Activated CD4-positive, alpha-beta T cell treated with anti-CD3 and anti-CD28 coated beads, Interleukin-2, Interleukin-4, amounts not matched to agents 100 ng/mL and 50 ng/mL, durations not matched to agents 16 hours and 8 hours (primary cell): ENCODE measurements around the gene SLC13A4.
"Not testable (repeated sequence)": the region's sequence is repeated elsewhere in the genome, so short reads cannot be mapped to it uniquely, and the experiment has no call there.

ENCODE experiments used
- DNase-seq: peaks from one replicate; pipeline ENCODE4 v3.0.0-alpha.2; 2020; ENCODE audit warnings: low spot score

Gene SLC13A4

DNA sequence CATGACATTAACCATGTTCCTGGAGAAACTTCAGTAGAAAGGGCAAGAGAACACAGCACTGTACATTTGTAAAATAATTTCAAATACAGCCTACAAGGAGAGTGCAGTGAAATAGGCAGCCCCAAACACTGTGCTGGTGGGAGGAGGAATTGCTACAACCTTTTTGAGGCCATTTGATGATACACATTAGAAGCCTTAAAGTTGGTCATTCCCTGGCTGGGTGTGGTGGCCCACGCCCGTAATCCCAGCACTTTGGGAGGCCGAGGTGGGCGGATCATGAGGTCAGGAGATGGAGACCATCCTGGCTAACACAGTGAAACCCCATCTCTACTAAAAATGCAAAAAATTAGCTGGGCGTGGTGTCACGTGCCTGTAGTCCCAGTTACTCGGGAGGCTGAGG lies 35.4 kb downstream of the SLC13A4 start:
- DNase-seq, result not testable (repeated sequence)

DNA sequence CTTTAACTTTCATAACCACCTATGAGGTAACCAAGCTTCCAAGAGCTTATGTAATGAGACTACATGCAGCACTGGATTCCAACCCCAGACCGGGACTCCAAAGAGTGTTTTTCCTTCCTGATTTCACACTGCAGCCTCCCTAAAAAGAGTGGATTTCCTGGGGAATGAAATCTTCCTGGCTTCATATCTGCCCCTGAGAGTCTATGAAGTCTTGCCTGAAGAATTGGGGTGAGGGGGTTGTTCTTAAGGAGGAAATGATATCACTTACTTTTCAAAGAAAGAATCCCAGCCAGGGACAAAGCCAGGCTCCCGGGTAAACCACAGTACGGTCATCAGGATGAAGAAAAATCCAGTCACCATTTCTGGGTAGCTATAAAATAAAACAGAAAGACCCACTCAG lies 35.9 kb downstream of the SLC13A4 start:
- DNase-seq, result no peak

DNA sequence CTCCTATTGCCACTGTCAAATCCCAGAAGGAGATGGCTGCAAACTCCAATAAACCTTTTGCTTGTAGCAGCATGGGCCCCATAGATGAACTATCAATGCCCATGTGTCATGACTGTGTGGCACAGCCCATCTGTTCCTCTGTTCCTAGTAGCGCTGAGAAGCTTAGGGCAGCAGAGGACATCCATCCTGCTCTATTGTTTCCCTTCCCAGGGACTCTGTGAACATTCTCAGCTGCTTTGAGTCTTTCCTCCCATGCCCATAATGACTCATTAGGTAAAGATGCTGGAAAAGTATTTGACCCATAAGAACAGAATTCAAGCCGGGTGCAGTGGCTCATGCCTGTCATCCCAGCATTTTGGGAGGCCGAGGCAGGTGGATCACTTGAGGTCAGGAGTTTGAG lies 37.4 kb downstream of the SLC13A4 start:
- DNase-seq, result no peak

DNA sequence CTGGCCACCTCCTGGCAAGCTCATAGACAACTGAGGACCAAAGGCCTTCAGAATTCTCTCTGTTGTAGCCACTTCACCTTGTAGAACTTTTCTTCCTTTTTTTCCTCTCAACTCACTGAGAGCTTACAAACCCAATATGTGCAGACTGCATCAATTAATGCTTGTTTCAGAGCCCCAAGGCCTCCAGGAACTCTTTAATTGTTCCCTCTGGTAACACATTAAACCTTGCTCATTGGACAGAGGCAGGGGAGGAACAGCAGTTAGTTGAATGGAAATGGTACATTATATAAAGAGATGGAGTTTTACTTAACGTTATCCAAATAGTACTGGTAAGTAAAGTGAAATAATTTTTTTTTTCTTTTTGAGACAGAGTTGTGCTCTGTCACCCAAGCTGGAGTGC lies 40.5 kb downstream of the SLC13A4 start:
- no peak for DNase-seq

DNA sequence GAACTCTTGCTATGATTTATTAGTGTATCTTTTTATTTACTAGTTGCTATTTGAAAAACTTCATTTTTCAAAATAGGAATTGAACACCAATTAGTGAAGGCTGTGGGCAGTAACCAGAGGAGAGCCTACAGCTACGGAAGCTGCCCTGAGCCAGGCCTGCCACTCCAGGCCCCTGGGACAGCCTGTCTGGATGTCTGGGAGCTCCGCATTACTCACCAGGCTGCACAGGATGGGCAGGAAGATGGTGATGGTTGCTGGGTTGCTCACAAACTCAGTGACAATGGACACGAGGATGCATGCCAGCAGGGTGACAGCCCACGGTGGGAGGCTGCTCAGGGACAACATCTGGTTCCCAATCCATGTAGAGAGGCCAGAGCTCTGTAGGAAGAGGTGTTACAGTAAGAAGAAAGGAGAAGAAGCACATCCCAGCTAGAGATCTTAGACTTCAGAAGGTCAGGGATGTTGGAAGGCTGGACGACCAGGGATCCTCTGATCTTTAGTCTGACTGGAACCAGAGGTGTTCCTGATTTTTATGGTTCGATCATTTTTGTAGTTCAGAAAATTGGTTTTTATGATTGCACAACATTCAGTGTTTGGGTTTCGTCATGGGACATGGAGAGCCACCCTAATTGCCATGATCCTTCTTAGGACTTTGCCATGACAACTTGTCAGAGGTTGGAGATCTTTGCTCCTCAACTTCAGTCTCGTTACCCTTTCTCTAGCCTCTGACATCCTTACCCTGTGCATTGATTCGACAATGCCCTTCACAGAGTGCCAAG lies 42.5 kb downstream of the SLC13A4 start:
- DNase-seq, result no peak

DNA sequence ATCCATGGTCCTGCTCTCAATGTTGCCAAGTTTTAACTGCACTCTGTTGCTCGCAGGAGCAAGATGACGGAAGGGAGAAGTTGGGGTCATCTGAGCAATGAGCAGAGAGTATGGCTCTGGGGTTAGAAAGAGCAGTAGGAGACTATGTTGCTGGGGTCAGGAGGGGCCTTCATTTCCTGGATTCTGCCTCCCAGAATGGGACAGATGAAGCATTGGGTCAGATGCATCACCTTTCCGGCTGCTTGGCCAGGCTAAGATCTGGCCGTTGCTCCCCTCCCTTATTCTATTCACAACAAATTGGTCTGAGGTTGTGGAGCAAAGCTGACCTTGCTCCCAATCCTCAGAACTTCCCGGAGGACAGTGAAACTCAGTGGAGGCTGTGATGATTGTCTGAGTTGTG lies 43.3 kb downstream of the SLC13A4 start:
- DNase-seq, result no peak

DNA sequence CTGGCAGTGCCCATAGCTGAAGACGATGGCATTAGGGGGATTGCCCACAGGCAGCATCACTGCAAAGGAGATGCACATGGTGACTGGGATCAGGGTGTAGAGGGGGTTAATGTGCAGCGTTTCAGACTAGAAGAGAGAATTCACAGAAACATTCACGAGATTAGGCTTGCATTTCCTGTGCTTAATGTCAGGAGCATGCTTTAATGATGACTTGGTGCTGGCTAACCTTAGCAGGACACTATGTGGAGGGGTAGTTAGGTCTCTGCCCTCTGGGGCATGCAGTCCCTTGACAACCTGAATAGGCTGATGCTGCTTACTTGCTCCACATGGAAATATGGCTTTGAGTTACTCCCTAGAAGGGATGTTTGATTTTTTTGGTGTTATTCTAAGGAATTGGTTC lies 43.9 kb downstream of the SLC13A4 start:
- no peak for DNase-seq

DNA sequence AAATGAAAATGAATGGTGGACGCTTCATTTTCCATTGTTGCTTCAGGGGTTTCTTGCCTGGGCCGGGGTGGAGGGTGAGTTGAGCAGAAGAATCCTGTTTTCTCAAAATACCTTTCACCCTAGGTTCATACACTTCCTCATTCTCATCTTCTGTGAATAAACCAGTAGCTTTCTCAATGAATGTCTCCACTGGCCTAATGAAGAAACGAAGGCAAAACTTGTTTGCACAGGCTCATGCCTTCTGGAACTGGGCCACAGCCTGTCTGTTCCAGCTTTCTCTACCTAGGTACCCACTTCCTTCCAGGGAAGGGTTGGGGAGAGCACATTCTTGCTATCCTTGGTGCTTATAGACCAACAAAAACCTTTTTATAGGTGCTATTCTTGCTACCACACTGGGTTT lies 44.4 kb downstream of the SLC13A4 start:
- no peak for DNase-seq

DNA sequence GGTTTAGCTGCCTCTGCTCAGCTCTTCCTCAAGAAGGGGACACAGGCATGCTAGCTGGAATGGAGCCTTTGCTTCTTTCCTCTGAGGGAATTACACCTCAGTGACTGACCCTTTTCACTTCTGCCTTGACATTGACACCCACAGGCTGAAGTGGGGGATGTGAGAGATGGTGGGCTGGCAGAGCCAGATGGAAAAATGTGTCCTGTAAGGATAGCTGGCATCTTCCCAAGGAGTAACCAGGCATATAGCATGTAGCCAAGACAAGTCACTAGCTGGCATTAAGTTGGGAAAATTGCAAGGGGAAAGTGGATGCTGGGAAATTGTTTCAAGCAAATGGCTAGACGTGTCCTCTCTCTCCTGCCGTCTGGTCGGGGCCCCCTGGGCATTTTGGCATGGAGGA lies 45.8 kb downstream of the SLC13A4 start:
- DNase-seq, result no peak

DNA sequence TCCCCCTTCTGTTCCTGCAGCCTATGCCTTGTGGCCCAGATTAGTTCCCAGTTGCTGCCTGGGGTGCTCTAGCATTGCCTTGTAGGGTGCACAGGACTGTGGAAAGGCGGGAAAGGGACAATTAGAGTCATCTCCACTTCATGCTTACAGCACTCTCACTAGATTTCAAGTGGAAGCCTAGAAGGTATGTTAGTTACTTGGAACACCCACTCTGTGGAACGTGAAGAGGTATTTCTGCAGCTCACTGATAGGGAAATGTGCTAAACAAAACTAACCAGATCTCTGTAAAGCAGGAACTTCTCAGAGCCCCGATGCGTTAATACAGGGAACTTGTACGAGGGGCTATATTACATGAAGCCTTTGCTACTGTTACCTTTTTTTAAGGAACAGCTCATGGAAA lies 46.2 kb downstream of the SLC13A4 start:
- no peak for DNase-seq

DNA sequence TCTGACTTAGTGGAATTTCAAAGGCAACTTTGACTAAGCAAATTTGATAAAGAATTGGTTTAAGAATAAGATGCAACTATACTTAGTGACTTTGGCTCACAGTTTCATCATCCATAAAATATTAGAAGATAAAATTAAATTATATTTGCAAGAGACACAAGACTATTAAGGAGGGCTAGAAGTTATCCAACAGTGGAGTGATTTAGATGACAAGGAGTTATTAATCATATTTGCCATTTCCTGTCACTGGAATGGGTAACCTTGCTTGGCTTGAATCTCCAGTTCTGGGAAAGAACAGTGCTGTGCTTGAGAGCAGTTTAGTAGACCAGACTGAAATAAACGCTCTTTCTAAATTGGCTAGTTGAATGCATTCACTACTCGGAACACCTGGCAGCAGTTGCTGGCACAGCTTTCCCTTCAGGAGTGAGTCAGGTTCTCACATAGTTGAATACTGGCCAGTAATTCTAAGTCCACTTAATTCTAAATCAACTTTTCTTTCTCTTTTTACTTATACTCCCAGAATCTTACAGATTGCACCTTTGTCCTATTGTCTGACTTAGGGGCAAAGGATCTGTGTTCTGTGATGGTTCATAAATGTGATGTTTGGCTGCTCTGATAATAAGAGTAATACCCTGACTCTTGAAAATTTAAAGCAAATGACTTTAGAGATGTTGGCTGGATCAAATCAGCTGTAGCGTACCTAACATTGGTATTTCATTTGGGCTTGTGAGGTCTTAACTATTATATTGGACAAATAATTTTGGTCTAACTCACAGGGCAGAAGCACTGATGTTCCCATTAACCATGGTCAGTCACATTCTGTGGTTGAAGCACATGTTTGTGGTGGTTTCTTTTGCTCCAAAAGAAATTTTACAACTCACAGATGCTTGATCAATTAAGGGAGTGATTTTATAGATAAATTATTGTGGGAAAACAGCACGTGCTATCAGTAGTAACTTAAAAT lies 49.1 kb downstream of the SLC13A4 start:
- no peak for DNase-seq

DNA sequence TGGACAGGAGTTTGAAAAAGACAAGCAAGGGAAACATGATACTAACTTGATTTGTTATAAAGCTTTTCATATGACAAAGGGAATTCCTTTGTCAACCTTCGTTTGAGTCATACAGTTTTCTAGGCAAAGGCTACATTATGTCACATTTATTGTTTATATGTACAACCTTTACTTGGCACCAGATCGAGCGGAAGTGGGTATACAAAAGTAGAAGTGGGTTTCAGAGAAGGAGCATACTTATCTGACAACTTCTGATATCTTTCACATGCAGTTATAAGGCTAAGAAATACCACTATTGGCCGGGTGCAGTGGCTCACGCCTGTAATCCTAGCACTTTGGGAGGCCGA lies 54.7 kb downstream of the SLC13A4 start:
- no peak for DNase-seq

DNA sequence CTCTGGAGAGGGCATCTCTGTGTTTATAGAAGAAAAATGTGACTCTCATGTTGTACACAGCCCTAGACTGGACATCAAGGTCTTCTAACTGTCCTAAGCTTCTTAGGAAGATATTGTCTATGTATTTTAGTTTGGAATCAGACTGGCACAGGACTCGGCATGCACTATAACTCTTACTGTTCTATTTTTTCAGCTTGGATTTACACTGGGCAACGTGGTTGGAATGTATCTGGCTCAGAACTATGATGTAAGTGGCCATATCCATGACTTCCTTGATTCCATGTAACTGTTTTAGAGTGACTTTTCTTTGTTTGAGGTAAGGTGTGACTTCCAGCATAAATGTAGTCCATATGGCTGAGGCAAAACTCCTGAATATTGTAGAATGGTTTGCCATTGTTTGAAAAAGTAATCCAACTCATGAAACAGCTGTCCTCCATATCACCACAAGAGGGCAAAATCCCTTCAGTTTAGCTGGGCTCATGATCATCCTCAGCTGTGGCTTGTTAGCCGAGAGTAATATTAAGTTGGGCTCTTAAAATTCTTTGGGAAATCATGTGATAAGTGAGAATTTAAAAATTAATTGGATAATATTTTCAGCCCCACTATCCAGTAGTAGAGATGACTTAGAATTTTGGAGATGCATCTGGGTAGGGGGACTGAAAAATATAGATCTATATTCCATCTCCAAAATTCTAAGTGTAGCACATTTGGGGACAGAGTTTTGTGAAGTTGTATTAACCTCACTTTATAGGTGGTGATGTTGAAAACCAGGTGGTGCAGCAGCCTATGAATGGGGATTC lies 55.2 kb downstream of the SLC13A4 start:
- peak; percentile 29 for DNase-seq

DNA sequence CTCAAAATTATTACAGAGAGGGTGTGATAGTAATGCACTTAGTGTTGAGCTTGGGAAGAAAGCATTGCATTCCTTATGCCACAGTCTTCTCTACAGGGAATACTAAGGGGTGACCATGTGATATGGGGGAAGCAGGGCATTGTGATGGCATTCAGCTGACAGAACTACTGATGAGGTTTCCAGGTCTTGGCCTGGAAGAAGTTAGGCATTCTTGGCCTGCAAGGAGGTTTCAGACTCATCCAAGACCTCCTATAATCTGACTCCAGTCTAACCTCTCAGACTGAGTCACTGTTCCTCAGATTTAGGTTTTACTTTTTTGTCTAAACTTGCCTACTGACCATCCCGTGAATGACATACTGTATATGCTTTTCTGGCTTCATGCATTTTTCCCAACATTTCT lies 57.8 kb downstream of the SLC13A4 start:
- DNase-seq, result no peak

DNA sequence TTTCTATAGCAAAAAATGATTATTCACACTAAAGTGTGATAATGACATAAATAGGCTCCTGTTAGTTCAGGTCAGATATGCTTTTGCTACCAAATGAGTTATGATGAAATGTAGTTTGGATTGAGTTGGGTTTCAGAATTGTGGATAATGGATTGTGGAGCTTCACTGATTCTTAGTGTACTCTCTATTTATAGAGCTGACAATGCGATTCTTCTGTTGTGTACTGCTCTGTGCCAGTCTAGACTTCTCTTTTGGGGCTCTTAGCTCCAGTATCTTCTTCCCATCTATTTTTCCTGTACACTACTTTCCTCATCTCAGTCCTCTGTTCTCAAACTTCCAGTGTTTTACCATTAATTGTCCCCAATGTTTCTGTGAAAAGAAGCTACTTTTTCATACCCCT lies 58.2 kb downstream of the SLC13A4 start:
- DNase-seq, result no peak

DNA sequence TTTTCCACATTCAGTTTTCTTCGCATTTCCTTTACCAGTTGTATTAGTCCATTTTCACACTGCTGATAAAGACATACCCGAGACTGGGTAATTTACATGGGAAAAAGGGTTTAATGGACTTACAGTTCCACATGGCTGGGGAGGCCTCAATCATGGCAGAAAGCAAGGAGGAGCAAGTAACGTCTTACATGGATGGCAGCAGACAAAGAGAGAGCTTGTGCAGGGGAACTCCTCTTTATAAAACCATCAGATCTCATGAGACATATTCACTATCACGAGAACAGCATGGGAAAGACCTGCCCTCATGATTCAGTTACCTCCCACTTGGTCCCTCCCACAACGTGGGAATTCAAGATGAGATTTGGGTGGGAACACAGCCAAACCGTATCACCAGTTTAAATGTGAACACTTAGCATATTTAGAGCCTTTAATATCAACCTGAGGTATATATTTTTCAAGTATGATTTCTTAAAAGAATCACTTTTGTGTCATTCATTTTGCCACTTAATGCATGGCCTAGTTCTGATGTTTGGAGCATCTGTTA lies 59.1 kb downstream of the SLC13A4 start:
- DNase-seq, result not testable (repeated sequence)

DNA sequence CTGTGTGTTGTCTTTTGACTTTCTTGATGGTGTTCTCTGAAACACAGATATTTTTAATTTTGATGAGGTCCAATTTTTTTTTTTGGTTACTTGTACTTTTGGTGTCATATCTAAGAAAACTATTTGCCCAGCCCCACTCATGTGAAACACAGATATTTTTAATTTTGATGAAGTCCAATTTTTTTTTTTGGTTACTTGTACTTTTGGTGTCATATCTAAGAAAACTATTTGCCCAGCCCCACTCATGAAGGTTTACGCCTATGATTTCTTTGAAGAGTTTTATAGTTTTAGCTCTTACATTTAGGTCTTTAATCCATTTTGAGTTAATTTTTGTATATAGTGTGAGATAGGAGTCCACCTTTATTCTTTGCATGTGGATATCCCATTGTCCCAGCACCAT lies 60.4 kb downstream of the SLC13A4 start:
- DNase-seq, result not testable (repeated sequence)

DNA sequence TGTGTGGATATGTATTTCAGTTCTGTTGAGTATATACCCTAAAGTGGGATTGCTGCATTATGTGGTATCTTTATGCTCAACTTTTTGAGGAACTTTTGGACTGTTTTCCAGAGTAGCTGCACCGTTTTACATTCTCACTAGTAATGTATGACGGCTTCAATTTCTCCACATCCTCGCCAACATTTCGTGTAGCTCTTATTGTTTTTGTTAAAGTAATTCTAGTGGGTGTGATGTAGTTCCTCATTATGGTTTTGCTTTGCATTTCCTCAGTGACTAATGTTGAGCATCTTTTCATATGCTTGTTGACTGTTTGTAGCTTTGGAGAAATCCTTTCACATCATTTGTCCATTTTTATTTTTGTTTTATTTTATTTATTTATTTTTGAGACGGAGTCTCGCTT lies 61.1 kb downstream of the SLC13A4 start:
- DNase-seq, result no peak

DNA sequence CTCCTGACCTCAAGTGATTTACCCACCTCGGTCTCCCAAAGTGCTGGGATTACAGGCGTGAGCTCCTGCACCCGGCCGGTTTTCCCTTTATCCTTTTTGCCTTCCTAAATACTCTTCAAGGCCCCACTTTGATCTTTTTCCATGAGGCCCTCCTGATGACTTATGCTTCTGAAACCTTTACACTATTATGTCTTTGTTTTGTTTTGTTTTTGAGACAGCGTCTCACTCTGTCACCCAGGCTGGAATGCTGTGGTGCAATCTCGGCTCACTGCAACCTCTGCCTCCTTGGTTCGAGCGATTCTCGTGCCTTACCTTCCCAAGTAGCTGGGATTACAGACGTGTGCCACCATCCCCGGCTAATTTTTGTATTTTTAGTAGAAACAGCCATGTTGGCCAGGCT lies 61.8 kb downstream of the SLC13A4 start:
- DNase-seq, result no peak

DNA sequence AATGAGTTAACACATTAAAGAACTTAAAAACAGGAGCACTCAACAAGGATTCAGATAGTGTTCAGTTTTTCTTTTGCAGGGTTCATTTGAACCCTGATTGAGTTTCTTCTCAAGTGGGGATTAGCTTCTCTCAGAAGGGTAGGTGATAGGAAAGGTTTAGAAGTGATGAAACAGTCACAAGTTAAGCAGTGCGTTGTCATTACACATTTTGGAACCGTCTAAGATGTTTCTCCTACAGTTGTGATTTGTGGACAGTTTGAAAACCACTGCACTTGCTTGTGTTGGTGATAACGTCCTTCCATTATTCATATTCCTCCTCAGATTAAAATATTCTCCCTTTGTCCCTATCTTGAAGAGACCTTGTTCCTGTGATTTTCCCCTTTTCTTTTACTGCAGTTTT lies 62.9 kb downstream of the SLC13A4 start:
- no peak for DNase-seq

DNA sequence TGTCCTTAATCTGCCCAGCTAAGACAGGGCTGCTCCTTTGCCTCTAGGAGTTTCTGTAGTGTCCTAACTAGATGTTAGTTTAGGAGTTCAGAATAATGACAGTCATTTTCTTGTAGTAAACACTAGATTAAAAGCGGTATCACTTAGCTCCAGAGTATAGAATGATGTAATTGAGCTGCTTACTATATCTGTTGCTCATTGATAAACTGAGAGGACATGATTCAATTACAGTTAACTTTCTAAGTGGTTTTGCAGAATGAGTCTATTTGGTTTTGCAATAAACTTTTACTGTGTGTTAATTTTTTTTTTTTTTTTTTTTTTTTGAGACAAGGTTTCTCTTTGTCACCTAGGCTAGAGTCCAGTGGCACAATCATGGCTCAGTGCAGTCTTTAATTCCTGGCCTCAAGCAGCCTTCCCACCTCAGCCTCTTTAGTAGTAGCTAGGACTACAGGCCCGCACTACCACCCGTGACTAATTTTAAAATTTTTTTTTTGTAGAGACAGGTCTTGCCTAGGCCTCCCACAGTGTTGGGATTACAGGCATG lies 63.9 kb downstream of the SLC13A4 start:
- DNase-seq, result peak; percentile 62
